PC-9 (cell line): ENCODE results near the gene FBXO36. TPM values are rescaled to one million over a fixed set of nuclear protein-coding genes. Genes with fewer than 3 reads are reported as not detected.
A peak's percentile ranks its signal among the peaks of the same experiment; 100 is the strongest.

Experiments
- BruUV-seq: library from RNA; stranded (reverse); fragments of 400-500 nt; replicated peaks from 2 replicates; lab custom pipeline; 2021; lab: Mats Ljungman, UMichigan
- CTCF ChIA-PET: fragments of 300-600 bp; sonication (Branson Sonifier 250); formaldehyde crosslinking; loops from one replicate; lab custom pipeline; 2022; ENCODE audit warnings: antibody characterized with exemption; lab: Charles Lee
- POLR2A ChIA-PET: fragments of 300-600 bp; sonication (Branson Sonifier 250); formaldehyde crosslinking; loops from one replicate; lab custom pipeline; 2022; ENCODE audit warnings: antibody characterized with exemption; ENCODE audit not compliant: unreplicated experiment; lab: Charles Lee
- DNase-seq, 2 experiments: peaks; one replicate each; pipeline versions ENCODE4 v3.0.0 to v3.0.0-alpha.2; 2015 to 2022; ENCODE audit warnings: mixed read lengths in 1 of 2
- H2AFZ ChIP-seq: fragments of 200-600 bp; sonication (generic); 2 replicates; pipeline ENCODE4 v1.8.1; 2017; ENCODE audit warnings: antibody characterized with exemption
- H3F3A ChIP-seq: fragments of 200-600 bp; sonication (generic); 2 replicates; pipeline ENCODE4 v1.8.1; 2017; ENCODE audit warnings: antibody characterized with exemption, mild to moderate bottlenecking, low read depth; ENCODE audit not compliant: insufficient read depth
- H3K27ac ChIP-seq: fragments of 200-600 bp; sonication (generic); 2 replicates; pipeline ENCODE4 v1.6.1; 2016; ENCODE audit warnings: mixed run types
- H3K27me3 ChIP-seq: fragments of 200-600 bp; sonication (generic); 2 replicates; pipeline ENCODE4 v1.6.1; 2016; ENCODE audit warnings: low read depth, mixed run types; ENCODE audit not compliant: insufficient read depth
- H3K36me3 ChIP-seq: fragments of 200-600 bp; sonication (generic); 2 replicates; pipeline ENCODE4 v1.6.1; 2016; ENCODE audit warnings: low read depth, mixed run types
- H3K4me1 ChIP-seq: fragments of 200-600 bp; sonication (generic); replicated peaks from 2 replicates; pipeline ENCODE4 v1.6.1; 2016; ENCODE audit warnings: mixed run types; ENCODE audit not compliant: insufficient read depth
- H3K4me2 ChIP-seq: fragments of 200-600 bp; sonication (generic); 2 replicates; pipeline ENCODE4 v1.6.1; 2017; ENCODE audit warnings: mixed run types
- H3K4me3 ChIP-seq: fragments of 200-600 bp; sonication (generic); 2 replicates; pipeline ENCODE4 v1.6.1; 2016; ENCODE audit warnings: mixed run types
- H3K79me2 ChIP-seq: fragments of 200-600 bp; sonication (generic); 2 replicates; pipeline ENCODE4 v1.6.1; 2017; ENCODE audit warnings: low read depth, mixed run types
- H3K9me2 ChIP-seq: fragments of 200-600 bp; sonication (generic); 2 replicates; pipeline ENCODE4 v1.8.1; 2017; ENCODE audit warnings: mild to moderate bottlenecking; ENCODE audit not compliant: insufficient read depth
- H3K9me3 ChIP-seq: fragments of 200-600 bp; sonication (generic); 2 replicates; pipeline ENCODE4 v1.8.1; 2016; ENCODE audit warnings: low read depth; ENCODE audit not compliant: insufficient read depth
- H4K20me1 ChIP-seq: fragments of 200-600 bp; sonication (generic); 2 replicates; pipeline ENCODE4 v1.8.1; 2017; ENCODE audit not compliant: insufficient read depth
- CTCF ChIP-seq: fragments of 200-600 bp; sonication (generic); conservative IDR thresholded peaks from 2 replicates; pipeline ENCODE4 v1.6.1; 2017; ENCODE audit warnings: mixed run types, antibody characterized with exemption, mild to moderate bottlenecking, moderate library complexity
- EZH2 ChIP-seq: fragments of 200-600 bp; sonication (generic); IDR thresholded peaks from 2 replicates; pipeline ENCODE4 v1.8.0; 2017; ENCODE audit warnings: antibody characterized with exemption, low read depth
- intact Hi-C: fragments of 100-400 bp; cut with micrococcal nuclease; formaldehyde crosslinking; loops from one replicate; pipeline ENCODE4 v1.10.0; 2022; ENCODE audit not compliant: unreplicated experiment
- total RNA-seq: library from RNA; stranded (reverse); gene quantifications from 2 replicates; pipeline ENCODE4 v1.2.3, GENCODE V29; 2021

FBXO36 gene
- total RNA-seq, 1 experiment from 2014 or later: 3.9 TPM

- no peaks in the 10 kb centered on the region for H3K79me2 ChIP-seq
- H3K4me3 ChIP-seq: no peak overlapping the region
- no peaks in the 10 kb centered on the region for H3K36me3 ChIP-seq
- ChIA-PET CTCF (no interaction called here), POLR2A (no interaction called here)
- H3K4me1 ChIP-seq: no peaks in the 10 kb centered on the region
- DNase-seq: no peak
- H3K27ac ChIP-seq: no peak overlapping the region
- H4K20me1 ChIP-seq: no peaks in the 10 kb centered on the region
- H3K4me2 ChIP-seq: no peak overlapping the region
- no peaks in the 10 kb centered on the region for H3K27me3 ChIP-seq
- no peaks in the 10 kb centered on the region for H3K9me3 ChIP-seq
- intact Hi-C loops: no loop called here
- no TSS peak for BruUV-seq
- no peaks in the 10 kb centered on the region for H3F3A ChIP-seq
- H3K9me2 ChIP-seq: no peaks in the 10 kb centered on the region
- TF ChIP-seq CTCF (no peak), EZH2 (no peak)
- H2AFZ ChIP-seq: no peak overlapping the region
Observed at GRCh38 chr2:230016844-230017243, 94.5 kb downstream of the FBXO36 start.

GRCh38 chr2:230018153-230018552 is 95.8 kb downstream of the FBXO36 start:
- CTCF ChIA-PET: no interaction called here
- no peaks in the 10 kb centered on the region for H3K79me2 ChIP-seq
- no peaks in the 10 kb centered on the region for H3K9me3 ChIP-seq
- POLR2A ChIA-PET: no interaction called here
- no peak overlapping the region for H3K27ac ChIP-seq
- peak in 1 of 2 experiments; percentile 34 for DNase-seq
- no peak overlapping the region for H3K4me2 ChIP-seq
- H3F3A ChIP-seq: no peaks in the 10 kb centered on the region
- H4K20me1 ChIP-seq: no peaks in the 10 kb centered on the region
- no TSS peak for BruUV-seq
- H3K4me1 ChIP-seq: no peaks in the 10 kb centered on the region
- intact Hi-C loops: no loop called here
- H2AFZ ChIP-seq: no peak overlapping the region
- no peaks in the 10 kb centered on the region for H3K27me3 ChIP-seq
- no peak for TF ChIP-seq EZH2
- no peak for TF ChIP-seq CTCF
- no peaks in the 10 kb centered on the region for H3K36me3 ChIP-seq
- H3K9me2 ChIP-seq: no peaks in the 10 kb centered on the region
- no peak overlapping the region for H3K4me3 ChIP-seq

- no peak overlapping the region for H3K4me2 ChIP-seq
- BruUV-seq: no TSS peak
- H3K79me2 ChIP-seq: no peaks in the 10 kb centered on the region
- no peak for DNase-seq
- no peaks in the 10 kb centered on the region for H3K27me3 ChIP-seq
- ChIA-PET CTCF (interaction anchor here (0.6 kb wide), 1 partner anchor 63 kb away, joined by 3 read pairs; no protein-coding TSS in a partner anchor), POLR2A (interaction anchor here (0.5 to 0.7 kb wide), 2 partner anchors 130 to 597 kb away, joined by 5 to 6 read pairs; no protein-coding TSS in a partner anchor)
- TF ChIP-seq CTCF (no peak), EZH2 (no peak)
- no peak overlapping the region for H3K27ac ChIP-seq
- intact Hi-C loops: no loop called here
- H3K4me1 ChIP-seq: no peaks in the 10 kb centered on the region
- no peaks in the 10 kb centered on the region for H4K20me1 ChIP-seq
- H3K9me2 ChIP-seq: no peaks in the 10 kb centered on the region
- no peaks in the 10 kb centered on the region for H3K9me3 ChIP-seq
- H3F3A ChIP-seq: no peaks in the 10 kb centered on the region
- no peaks in the 10 kb centered on the region for H3K36me3 ChIP-seq
- no peak overlapping the region for H2AFZ ChIP-seq
- H3K4me3 ChIP-seq: no peak overlapping the region
Observed at GRCh38 chr2:230019742-230020141, 97.4 kb downstream of the FBXO36 start.
